COR-L47 (cell line): ENCODE measurements around the gene CYTH4.
"Not testable (repeated sequence)": the region's sequence is repeated elsewhere in the genome, so short reads cannot be mapped to it uniquely, and the experiment has no call there.

Experiments
- DNase-seq: peaks from one replicate; lab custom pipeline; 2025; lab: John Stamatoyannopoulos, UW

Gene CYTH4

GRCh38 chr22:37282385-37282677 lies at the start of gene CYTH4:
TSS of gene CYTH4 (plus strand) at chr22:37282508. CDS start at chr22:37282570, 62 bp downstream.
- DNase-seq = no peak

- not testable (repeated sequence) for DNase-seq
Observed at GRCh38 chr22:37233371-37233750, 48.9 kb upstream of the CYTH4 start.

DNA sequence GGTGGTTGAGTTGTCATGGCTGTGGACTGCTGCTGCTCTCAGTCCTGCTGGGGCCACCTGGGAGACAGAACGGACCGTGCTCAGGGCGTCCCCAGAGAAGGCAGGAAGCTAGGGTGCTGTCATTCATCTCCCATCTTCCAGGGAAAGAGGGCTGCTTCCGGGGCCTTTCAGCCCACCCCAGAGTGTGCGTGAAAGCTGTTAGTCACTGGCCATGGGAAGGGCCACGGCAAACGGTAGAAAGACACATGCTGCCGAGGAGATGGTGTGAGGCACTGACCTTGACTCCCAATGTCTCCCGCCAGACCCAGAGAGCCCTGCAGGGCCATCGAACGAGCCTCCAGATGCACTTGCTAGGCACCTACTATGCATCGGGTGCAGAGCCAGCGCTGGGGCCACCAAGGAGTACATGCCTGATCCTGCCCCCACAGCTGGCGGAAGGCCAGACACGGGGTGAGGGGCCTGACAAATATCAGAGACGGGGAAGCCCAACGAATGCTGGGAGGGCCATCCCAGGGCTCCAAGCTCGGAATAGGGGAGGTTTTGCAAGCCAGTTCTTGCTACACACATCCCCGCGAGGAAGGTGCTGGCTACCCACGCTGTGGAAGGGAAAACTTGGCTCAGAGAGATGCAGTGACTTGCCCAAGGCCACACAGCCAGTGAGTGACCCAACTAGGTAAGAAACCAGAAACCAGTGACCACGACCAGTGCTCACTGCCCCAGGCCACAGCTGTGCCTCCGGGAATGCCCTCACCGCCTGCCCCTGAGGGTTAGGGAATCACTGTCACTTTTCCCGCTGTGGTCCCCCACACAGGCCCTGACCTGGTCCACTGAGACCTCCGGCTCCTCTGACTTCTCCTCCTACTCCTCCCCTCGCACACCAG lies 48.3 kb upstream of the CYTH4 start:
- DNase-seq = no peak

DNA sequence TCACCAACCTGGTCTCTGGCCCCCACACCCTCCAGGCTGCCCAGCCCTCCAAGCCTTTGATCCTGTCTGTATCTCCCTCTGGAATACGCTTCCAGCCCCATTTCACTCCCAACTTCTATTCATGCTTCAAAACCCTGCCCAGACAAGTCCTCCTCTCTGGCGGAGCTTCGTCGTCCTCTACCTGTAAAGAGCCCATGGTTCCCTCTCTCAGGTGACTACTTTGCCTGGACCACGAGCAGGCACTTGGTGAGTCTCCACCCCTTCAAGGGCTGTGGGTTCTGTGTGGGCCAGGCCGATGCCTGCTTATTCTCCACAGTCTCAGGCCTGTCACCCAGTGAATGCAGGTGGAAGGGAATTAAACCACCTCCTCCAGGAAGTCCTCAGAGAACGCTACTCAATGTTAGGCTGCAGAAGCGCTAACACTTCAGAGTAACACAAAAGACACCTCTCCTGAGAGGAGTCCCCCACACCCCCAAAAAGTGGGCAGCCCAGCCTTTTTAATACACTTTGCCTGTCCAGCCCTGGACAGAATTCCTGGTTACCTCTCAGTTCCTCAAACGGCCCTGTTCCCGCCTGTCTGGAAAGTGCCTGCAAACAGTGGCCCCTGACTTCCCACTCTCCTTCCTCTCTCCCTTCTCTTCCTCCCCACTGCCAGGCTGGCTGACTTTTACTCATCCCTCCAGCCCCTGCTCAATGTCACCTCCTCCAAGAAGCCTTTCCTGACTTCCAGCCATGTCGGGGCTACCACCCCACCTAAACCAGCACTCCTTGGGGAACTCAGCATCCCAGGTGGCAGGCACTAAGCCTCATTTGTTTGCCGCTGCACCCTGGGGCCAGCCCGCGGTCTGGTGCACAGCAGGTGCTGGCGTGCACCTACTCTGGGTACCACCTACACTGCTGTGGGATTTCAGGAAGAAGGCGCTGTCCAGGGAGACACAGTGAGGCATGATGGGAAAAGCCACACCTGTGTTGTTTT lies 47.3 kb upstream of the CYTH4 start:
- no peak for DNase-seq

- DNase-seq = no peak
Observed at GRCh38 chr22:37235897-37236607, 46.3 kb upstream of the CYTH4 start.

DNA sequence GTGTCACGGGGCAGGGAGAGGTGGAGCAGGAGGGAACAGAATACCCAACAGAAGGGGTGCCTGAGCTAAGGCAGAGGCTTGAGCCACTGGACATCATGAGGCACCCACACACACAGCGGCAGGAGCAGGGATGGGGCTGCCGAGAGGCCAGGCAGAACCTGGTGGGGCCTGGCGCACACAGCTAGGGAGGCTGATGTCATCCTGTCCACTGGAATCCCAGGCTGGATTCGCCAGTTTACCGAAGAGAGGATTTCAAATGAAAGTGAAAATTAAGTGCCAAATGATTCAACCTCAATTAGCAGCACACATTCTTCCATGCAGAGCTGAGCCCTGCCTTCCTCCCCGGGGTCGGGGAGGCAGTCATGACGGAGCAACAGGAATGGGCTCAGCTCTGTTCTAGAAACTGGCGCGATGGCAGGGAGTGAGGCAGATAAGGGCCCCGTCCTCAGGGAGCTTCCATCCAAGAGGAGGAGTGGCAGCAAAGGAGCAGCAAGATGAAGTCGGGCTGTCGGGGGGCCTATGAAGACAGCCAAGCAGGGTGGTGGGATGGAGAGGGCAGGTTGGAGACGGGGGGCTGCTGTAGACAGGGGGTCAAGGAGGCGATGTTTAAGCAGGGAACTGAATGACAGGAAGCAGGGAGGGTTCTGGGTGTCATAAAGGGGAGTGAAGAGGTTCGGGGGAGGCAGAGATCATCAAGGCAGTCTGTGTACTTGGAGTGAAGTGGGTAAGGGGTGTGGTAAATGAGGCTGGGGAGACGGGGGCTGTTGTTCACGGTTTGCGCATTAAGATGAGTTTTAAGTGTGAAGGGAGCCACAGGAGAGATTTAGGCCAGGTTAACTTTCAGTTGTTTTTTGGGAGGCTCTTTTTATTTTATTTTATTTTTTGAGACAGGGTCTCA lies 44.7 kb upstream of the CYTH4 start:
- no peak for DNase-seq

DNA sequence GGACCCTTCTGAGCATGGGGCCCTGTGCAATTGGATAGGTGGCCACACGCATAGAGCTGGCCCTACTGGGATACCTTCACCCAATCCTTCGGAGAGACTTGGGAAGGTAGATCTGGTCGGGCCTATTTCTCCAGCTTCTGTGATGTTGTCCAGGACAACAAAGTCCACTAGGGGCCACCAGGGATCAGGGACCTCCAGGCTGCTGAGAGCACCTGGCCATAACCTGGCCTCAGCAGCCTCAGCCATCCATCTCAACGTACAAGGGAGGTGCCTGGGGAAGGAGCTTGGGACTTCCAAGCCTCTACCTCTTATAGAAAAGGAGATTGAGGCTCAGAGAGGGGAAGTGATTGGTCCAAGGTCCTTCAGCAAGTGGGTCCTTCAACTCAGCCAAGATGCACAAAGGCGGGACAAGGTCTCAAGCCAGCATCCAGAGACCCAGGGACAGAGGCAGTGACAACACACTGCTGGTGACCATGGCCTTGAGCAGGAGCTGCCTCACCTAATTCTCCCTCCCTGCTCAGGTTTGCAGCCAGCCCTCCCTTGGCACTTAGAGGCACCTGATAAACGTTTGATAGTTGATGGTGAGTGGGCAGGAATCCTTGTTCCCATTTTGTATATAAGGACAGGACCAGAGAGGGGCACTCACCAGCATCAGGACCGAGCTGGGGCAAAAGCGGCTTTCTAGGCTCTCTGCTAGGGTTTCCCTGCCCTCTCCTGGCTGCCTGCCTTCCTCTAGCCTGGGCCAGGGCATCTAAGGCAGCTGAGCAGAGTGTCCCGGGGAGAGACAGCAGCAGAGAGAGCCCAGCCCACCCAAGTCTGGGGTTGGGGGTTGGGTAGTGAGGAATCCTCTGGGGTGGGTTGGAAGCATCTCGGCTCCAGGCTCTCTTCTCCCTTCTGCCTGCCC lies 42.7 kb upstream of the CYTH4 start:
- no peak for DNase-seq

- no peak for DNase-seq
Observed at GRCh38 chr22:37240240-37240940, 41.9 kb upstream of the CYTH4 start.

GRCh38 chr22:37240941-37241320 lies 41.4 kb upstream of the CYTH4 start:
- DNase-seq = no peak

GRCh38 chr22:37241351-37242142 lies 40.8 kb upstream of the CYTH4 start:
- no peak for DNase-seq

DNA sequence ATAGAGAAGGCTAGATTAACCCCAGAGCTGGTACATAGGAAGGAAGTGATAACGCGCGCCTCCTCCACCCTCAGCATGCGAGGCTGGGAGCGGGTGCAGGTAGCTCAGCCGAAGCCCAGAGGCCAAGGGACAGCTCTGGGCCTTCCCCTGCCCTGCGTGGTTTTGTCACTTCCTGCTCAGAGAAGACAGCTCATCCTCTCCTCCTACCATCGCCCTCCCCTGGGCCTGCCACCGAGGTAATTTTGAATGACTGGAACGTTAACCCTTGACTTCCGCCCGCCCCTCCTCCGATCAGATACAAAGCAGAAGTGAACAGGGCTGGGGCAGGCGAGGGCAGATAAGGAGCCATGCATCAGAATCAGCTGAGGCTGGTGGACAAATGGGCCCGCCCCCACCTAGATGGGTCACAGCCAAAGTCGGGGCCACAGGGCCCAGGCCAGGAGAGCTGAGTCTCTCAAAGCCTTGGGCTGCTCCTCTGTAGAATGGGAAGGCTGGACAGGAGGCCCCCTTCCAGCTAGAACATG lies 39.9 kb upstream of the CYTH4 start:
- DNase-seq = no peak

- no peak for DNase-seq
Observed at GRCh38 chr22:37243402-37244113, 38.8 kb upstream of the CYTH4 start.

- peak; percentile 28 for DNase-seq
Observed at GRCh38 chr22:37244114-37244921, 38.0 kb upstream of the CYTH4 start, which contains the start of gene RAC2. TSS of gene RAC2 (minus strand) at chr22:37244269. CDS start at chr22:37244148, 121 bp downstream.

- no peak for DNase-seq
Observed at GRCh38 chr22:37244922-37245722, 37.2 kb upstream of the CYTH4 start.

DNA sequence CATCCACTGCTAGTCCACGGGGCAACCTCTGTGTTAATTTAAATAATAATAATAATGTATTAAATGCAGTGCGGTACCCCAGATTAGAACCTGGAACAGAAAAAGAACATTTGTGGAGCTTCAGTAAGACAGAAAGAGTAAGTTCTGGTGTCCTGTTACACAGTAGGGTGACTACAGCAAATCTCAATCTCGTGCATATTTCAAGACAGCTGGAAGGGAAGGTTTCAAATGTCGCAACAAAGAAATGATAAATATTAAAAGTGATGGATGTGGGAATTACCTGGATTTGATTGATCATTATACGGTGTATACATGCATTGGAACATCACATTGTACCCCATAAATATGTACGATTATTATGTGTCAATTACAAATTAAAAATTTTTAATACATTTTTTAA lies 36.6 kb upstream of the CYTH4 start:
- DNase-seq = no peak

DNA sequence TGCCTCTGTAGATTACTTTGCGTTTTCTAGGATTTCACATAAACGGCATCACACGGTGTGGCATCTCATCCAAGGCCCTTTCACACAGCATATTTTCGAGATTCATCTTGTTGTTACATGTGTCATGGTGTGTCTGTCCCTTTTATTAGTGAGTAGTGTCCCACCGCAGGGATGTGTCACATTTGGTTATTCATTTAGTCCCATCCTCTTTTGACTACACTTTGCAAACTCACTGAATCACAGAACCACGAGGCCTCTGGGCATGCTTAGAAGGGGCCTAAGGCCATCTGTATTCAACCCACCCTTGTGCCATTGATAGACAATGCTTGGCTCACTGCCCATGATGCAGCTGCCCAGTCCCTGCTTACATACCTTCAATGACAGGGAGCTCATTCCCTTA lies 34.1 kb upstream of the CYTH4 start:
- DNase-seq = no peak
